EL (cell line): ENCODE measurements around the gene LRRC74B.
"Not testable (repeated sequence)": the region's sequence is repeated elsewhere in the genome, so short reads cannot be mapped to it uniquely, and the experiment has no call there.

Source experiments
- DNase-seq: peaks from one replicate; pipeline ENCODE4 v3.0.0-alpha.2; 2016

LRRC74B gene

DNA sequence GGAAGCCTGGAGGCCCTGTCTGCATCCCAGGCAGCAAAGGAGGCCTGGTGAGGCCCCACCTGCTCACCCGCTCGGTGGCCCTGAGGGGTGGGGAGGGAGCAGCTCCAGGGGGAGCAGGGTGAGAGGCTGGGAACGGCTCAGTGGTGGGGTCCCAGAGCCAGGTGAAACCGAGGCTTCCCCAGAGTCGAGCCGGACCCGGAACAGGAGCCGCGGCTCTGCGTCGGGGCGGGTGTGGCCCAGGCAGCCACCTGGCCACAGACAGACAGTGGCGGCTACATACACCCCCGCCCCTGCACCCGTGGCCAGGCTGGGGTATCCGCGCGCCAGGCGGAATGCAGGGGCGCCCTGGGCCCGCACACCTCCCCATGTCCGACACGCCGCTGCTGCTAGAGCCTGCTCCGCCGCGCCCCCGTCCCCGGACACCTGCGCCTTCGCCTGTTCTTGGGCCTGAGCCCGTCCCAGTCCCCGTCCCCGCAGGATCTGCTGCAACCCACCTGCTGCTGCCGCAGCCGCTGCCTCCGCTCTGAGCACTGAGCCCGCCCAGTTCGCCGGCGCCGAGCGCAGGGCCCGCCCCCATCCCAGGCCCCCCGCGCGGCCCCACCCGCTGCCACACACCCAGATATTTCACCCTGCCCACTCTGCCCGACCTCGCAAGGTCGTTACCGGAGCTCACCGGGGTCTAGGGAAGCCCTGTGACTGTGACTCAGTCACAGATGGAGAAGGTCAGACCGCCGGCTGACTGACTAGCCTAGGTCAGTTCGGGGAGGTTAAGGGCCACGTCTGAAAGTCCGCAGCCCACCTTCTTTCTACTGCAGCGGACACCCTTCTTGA, 13.5 kb upstream of the LRRC74B start, which contains the start of gene SLC7A4:
TSS of gene SLC7A4 (minus strand) at position 525 of the 831 bp plus-strand sequence. CDS start 749 bp downstream, outside the sequence.
- no peak for DNase-seq

DNA sequence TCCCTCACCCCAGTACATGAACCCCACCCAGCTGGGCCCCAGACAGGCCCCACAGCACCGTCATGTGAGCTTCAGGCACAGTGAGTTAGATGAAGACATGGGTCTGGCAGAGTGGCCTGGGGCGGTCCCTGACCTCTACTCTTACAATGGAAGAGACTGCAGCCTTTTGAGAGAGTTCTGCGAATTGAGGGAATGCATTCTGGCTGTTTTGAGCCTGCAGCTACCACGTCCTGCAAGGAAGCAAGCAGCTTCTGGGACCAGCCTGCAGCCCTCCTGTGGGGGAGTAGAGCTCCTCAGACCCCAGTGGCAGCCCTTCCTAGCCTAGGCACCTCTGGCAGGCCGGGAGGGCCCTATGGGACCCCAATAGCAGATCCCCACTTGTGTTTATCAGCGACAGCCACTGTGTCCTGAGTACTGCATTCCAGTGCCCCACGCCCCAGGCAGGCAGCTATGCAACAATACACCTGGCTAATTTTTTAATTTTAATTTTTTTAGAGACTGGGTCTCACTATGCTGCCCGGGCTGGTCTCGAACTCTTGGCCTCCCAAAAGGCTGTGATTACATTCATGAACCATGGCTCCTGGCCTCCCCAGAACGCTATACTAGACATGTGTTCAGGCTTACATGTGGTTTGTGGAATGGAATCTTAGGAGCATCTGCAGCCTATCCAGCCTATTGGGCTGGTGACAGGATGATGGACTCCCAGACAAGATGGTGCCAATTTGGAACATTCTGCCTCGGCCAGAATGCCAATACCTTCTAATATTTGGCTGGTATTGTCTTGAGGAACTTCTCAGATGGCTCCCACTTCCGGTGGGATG, 12.7 kb upstream of the LRRC74B start:
- DNase-seq, result no peak

DNA sequence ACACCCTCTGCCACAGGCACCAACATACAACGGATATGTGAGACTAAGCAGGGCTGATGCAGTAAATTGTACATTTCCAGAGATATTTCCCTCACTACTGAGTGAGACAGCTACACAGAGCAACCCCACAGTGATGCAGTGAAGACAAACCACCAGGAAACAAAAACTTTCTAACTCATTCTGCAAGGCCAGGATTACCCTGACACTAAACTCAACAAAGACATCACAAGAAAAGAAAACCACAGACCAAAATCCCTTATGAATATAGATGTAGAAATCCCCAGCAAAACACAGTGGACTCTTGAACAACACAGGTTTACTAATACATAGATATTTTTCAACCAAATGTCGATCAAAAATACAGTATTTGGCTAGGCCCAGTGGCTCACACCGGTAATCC, 11.9 kb upstream of the LRRC74B start:
- DNase-seq, result no peak

DNA sequence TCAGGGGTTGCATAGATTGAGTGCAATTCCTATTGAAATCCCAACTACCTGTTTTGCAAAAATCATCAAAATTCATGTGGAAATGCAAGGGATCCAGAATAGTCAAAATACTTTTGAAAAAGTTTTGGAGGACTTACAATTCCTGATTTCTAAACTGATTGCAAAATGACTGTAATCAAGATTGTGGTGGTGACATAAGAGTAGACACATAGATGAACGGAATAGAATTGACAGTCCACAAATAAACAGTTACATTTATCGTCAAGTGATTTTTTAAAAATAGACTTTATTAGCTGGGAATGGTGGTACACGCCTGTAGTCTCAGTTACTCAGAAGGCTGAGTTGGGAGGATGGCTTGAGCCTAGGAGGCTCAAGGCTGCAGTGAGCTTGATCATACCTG, 10.8 kb upstream of the LRRC74B start:
- DNase-seq, result no peak

DNA sequence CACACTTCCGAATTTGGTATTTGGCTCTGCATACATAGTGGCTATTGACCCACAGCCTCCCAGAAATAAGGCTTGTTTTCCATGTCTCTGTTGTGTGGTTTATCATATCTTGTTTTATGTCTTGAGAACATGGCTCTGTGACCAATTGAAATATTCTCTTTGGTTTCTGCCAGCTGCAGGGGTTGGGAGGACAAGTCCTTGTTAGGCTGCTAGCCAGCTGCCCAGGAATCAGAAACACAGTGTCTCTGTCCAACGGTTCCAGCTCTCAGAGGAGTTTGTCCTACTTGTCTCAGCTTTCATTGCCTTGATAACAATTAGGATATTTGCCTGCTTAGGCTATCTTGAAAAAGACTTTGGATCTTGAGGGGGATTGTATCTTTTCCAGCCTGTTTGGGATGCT, 7.3 kb upstream of the LRRC74B start:
- peak; percentile 39 for DNase-seq

DNA sequence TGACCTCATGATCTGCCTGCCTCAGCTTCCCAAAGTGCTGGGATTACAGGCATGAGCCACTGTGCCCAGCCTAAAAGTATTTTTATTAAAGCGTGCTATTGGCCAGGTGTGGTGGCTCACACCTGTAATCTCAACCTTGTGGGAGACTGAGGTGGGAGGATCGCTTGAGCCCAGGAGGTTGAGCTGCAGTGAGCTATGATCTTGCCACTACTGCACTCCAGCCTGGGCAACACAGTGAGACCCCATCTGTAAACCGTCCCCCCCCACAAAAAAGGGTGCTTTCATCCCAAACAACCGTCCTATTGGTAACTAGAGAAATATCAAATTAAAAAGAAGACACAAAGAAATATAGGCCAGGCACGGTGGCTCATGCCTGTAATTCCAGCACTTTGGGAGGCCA, 6.6 kb upstream of the LRRC74B start:
- DNase-seq, result not testable (repeated sequence)

DNA sequence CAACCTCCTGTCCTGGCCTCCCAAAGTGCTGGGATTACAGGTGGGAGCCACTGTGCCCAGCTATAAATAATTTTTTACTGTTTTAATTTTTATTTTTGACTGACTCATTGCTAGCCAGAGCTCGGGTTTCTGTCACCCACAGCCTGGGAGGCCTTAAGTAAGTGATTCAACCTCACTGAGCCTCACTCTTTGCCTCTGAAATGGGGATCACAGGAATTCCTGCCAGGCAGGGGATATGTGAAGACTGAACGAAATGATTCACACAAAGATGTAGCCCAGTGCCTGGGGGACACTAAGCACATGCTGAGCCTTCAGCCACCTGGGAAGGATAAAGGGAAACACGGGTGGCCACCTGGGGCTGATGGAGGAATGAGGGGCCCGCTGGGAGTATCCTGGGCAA, 3.8 kb upstream of the LRRC74B start:
- DNase-seq, result peak; percentile 85

DNA sequence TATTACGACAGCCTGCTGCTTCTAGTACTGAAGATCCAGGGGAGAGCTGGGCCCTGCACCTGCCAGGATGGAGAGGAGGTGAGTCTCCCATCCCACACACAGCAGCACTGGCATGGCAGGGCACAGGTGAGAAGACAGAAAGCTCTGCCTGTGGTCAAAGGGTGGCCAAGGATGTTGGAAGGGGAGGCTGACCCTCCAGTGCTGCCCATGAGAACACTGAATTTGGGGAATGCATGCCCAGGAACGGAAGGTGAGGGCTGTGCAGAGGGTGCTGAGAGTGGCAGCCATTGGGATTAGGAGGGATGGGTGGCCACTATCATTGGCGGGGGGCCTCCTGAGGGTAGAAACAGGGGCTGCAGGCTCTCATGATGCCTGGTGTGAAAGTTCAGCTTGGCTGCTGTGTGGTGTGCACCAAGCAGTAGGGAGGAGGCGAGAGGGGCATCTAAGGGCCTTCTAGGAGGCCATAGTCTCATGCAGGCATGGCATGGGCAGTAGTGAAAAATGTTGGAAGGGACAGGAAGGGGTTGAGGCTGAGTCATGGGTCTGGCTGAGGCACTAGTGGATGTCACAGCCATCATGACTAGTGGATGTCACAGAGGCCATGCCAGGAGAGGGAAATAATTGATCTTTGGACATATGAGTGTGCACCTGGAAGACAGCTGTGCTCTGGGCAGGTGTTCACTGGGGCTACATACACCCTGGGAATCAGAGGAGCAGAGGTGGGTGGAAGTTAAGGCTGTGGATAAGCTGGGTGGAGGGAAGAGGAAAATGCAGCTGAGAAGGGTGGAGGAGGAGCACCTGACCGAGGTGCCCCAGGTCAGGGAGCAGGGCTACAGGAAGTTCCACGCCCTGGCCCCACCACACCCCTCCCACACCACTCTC, 2.5 kb upstream of the LRRC74B start:
- peak; percentile 47 for DNase-seq

DNA sequence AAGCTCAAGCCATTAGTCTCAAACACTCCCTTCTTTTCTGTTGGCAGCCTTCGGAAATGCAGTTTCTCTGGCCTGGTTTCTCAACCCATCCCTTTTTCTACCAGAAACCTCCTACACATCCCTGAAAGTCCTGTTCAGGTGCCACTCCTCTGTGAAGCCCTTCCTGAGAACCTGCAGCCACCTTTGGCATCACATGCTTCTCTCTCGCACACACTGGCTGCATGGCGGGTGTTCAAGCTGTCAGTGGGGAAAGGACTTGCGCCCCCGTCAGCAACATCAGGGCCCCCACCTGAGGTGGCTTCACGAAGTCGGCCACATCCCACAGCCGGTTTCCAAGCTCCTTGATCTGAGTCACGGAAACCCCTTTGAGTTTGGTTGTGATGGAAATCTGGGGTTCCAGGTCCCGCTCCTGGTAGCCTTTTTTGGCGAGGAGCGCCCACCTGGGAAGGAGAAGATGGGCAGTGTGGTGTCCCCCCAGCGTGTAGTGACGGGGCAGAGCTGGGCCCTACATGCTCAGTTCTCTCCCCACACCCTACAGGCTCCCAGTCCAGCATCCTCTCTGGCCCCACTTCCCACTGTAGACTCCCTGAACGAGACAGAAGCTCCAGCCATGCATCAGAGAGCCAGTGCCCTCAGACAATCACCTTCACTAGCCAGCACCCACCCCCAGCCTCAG, 1.7 kb upstream of the LRRC74B start:
- DNase-seq, result no peak

DNA sequence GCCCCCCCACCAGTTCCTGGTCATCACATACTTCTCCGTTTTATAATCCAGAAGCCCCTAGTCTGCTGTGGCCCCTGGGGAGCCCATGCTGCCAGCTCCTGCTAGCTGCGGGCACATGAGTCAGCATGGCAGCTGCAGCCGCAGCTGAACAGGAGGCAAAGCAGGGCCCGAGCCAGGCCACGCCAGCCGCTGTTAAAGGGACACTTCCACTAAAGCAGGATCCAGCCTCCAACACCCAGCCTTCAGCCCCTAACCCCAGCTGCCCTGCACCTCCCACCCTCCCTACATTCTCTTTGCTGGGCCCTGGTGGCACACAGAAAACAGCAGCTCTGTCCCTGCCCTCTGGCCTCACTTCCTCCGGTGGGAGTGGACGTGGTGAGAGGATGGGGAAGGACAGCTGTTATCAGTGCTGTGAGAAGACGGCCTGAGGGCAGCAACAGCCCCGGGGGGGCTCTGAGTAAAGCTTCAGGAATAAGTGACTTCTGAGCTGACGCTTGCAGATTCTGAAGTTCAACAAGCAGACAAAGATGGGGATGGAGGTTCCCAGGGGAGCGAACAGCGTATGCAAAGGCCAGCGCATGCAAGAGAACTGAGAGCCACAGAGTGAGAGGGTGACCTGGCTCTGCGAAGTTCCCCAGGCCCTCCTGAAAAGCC, 688 bp upstream of the LRRC74B start:
- DNase-seq, result peak; percentile 87

DNA sequence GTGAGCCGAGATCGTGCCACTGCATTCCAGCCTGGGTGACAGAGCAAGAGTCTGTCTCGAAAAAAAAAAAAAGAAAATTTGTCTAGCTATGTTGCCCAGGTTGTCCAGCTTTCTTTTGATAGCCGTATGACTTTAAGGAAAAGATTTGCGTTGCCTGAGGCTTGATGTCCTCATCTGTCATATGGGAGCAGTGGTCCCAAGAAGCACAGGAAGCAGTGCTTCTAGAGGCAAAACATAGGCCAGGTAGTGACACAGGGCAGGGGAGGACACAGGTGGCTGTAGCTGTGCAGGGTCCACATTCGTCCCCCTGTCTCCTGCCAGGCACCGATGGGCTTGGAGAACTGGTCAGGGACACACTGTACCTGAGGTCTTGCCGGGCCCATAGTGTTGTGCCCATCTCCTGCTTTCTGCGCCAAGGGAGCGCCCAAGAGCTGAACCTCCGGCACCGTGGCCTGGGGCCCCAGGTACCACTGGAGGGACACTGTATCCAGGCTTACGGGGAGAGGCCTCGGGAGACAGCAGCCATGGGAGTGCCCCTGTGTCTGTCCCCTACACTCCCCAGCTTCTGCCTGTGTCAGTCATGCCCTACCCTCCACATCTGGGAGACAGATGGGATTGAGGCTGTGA, 1.4 kb downstream of the LRRC74B start:
- DNase-seq, result no peak

DNA sequence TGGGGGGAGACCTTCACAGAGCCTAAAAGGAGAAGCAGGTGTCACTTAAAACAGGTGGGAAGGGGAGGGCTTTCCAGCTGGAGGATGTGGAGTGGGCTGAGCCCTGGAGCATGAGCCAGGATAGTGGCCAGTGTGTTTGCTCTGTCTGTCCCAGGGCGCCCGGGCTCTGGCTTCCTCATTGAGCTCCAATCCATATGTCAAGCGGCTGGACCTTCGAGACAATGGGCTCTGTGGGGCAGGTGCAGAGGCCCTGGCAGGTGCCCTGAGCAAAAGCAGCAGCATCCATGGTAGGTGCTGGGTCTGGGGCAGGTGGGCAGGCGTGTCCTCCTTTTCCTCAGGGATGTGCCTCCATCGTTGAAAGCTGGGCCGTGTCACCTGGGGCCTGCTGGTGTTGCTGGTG, 2.0 kb downstream of the LRRC74B start:
- DNase-seq, result no peak

DNA sequence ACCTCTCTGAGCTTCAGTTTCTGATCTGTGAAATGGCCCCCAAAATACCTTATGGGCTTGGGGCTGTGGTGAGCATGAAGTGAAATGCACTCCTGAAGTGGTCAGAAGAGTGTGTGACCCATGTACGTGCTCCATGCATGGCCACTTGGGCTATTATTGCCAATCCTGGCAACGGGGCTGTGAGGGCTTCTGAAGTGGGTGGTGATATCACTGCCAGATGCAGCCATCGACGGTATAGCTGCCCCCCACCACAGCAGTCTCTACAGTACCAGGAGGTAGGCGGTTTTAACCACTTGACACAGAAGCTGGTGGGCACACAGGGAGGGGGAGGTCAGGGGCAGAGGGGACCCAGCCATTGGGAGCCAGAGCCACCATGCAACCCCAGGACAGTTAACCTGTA, 2.7 kb downstream of the LRRC74B start:
- DNase-seq, result not testable (repeated sequence)

DNA sequence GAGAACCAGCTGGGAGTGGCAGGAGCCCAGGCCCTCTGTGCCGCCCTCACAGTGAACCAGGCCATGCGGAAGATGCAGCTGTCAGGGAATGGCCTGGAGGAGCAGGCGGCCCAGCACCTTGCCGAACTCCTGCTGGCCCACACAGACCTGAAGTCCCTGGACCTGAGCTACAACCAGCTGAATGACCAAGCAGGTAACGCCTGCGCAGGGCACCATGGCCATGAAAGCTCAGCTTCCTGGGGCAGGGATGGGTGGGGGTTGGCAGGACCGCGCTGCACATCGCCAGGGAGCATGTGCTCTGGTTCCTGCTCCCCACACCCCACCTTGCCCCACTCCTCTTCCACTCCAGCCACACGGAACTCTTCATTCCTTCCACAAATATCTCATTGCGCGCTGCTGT, 3.2 kb downstream of the LRRC74B start:
- not testable (repeated sequence) for DNase-seq

DNA sequence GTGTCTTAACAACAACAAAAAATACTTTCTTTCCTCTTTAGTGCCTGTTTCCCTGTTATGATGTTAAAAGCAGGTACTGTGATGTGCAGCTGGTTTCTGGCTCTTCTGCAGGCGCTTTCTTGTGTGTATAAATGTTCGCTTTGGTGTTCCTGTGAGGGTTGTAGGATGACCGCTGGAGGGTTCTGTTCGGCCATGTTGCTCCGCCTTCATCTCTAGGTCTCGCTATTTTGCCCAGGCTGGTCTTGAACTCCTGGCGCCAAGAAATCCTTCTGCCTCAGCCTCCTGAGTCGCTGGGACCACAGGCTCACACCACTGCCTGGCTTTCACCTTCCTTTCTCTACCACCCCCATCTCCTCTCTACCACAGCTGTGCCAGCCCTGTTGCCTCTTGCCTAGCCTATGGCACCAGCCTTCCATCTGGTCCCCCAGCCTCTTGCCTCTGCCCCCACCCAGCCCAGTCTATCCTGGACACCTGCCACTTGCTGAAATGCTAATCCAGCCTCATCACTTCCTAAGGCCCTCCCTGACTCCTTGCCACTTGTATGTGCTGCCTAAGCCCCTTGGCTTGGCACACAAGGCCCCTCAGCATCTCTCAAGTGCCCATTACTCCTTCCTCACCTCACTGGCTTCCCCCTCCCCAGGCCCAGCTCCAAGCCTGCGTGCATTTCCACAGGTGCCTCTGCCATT, 5.5 kb downstream of the LRRC74B start:
- no peak for DNase-seq

DNA sequence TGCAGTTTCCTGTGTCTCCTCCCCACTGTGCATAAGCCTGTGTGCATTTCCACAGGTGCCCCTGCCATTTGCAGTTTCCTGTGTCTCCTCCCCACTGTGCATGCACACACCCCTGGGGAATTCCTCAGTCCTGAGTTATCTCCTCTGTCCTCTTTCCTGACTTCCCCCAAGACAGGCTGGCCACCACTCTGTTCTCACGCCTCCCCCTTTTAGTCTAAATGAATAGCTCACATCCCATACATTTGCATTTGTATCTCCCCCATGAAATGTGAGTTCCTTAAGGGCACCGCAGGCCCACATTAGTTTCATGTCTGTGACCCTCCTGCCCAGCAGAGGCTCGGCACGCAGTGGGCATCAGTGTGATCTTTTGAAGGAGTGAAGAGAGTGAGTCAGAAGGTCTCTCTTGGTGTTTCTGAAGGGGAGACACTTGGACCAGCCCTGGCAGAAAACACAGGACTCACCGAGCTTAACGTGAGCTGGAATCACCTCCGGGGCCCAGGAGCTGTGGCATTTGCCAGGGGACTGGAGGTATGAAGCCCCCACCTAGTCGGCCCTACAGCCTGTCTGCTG, 6.2 kb downstream of the LRRC74B start:
- DNase-seq, result peak; percentile 65

DNA sequence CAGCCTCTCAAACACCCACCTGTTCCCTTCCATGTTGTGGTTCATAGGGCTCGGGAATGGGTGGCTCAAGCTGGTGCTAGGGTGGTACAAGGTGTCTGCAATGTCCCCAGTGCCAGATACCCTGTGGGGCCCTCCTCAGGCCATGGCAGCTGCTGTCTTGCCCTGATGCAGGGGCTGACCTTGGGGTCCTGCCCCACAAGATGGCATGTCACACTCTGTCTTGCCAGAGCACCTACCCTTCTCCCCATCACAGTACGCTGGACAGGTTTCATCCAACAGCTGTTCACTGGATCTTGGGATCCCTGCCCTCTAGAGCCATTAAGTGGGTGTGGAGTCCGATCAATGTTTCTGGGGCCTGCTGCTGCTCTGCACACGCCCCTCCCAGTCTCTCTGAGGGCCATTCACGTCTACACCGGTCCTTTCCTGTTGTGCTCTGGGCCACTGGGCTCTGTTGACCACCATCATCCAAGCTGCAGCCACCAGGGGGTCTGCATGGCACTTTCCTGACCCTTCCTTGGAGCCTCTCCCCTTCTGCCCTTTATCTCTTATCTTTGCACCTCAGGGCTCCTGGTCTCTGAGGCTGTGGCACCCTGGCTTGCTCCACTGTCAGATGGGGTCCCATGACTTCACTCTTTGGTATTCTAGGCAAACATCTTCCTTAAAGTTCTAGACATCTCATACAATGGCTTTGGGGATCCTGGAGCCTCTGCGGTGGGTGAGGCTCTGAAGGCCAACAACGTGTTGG, 7.1 kb downstream of the LRRC74B start:
- no peak for DNase-seq

DNA sequence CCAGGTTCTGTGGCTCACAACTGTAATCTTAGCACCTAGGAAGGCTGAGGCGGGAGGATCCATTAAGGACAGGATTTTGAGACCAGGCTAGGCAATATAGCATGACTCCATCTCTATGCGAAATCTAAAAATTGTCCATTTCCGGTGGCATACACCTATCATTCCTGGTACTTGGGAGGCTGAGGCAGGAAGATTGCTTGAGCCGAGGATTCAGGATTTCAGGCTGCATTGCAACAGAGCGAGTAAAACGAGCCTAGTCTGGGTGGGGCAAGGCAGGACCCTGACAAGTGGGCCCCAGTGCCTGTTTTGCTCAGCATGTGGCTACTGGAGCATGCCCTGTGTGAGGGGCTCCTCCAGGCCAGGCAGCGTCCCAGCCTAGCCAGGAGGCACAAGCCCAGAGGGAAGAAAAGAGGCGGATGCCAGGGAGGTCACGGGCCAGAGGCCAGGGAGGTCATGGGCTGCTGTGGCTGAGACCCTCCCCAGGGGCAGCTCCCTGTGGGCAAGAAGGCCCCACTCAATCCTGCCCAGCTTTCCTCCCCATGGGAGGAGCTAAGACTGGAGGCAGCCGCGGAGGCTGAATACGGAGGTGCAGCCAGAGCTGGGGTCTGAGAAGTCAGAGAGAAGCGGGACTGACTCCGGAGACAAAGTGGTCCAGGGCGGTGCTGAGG, 8.4 kb downstream of the LRRC74B start:
- no peak for DNase-seq
